Spleen (tissue), 11 donors: ENCODE results near the gene FGF4. TPM values are rescaled to one million over a fixed set of nuclear protein-coding genes. Genes with fewer than 3 reads are reported as not detected.

ENCODE experiments used
- DNase-seq: peaks from one replicate; pipeline ENCODE4 v3.0.0-alpha.2; 2020
- H3K27ac ChIP-seq, 8 donors: fragments of 200-600 bp; sonication (generic) in 7 of 8; 1 replicate in 4 of 8; 2 replicates in 4 of 8; pipeline versions ENCODE4 v1.5.0 to v1.8.0; 2016 to 2021; ENCODE audit warnings: inconsistent platforms in 4 of 8, mild to moderate bottlenecking in 4 of 8, moderate library complexity in 1 of 8
- H3K27me3 ChIP-seq, 7 donors: fragments of 200-600 bp; sonication (generic) in 6 of 7; replicated peaks in 1 of 7; 1 replicate in 4 of 7; 2 replicates in 3 of 7; pipeline versions ENCODE4 v1.5.0 to v1.8.0; 2016 to 2021; ENCODE audit warnings: inconsistent platforms in 3 of 7, mild to moderate bottlenecking in 1 of 7
- H3K36me3 ChIP-seq, 6 donors: fragments of 200-600 bp; sonication (generic) in 5 of 6; 1 replicate in 4 of 6; 2 replicates in 2 of 6; pipeline versions ENCODE4 v1.5.0 to v1.8.0; 2016 to 2021; ENCODE audit warnings: inconsistent platforms in 2 of 6
- H3K4me1 ChIP-seq, 6 donors: fragments of 200-600 bp; sonication (generic) in 5 of 6; 1 replicate in 3 of 6; 2 replicates in 3 of 6; pipeline versions ENCODE4 v1.5.0 to v1.8.0; 2016 to 2021; ENCODE audit warnings: inconsistent platforms in 3 of 6
- H3K4me3 ChIP-seq, 8 donors: fragments of 200-600 bp; sonication (generic) in 7 of 8; 1 replicate in 4 of 8; 2 replicates in 4 of 8; pipeline versions ENCODE4 v1.5.0 to v1.8.0; 2016 to 2021; ENCODE audit warnings: inconsistent platforms in 4 of 8, mild to moderate bottlenecking in 4 of 8, moderate library complexity in 2 of 8
- H3K9me3 ChIP-seq, 8 donors: fragments of 200-600 bp; sonication (generic) in 7 of 8; 1 replicate in 4 of 8; 2 replicates in 4 of 8; pipeline versions ENCODE4 v1.5.0 to v1.8.0; 2016 to 2021; ENCODE audit warnings: inconsistent platforms in 4 of 8
- CTCF ChIP-seq, 11 experiments: fragments of 200-600 bp in 7 of 11; fragments of 450-650 bp in 4 of 11; sonication (generic) in 4 of 11; IDR thresholded peaks in 8 of 11; conservative IDR thresholded peaks in 3 of 11; 1 replicate in 7 of 11; 2 replicates in 4 of 11; pipeline versions ENCODE4 v1.4.0 to v1.8.0; 2016 to 2021; ENCODE audit warnings: antibody characterized with exemption in 11 of 11, inconsistent platforms in 4 of 11, mild to moderate bottlenecking in 1 of 11
- POLR2A ChIP-seq, 3 donors: fragments of 450-650 bp; IDR thresholded peaks; one replicate each; pipeline ENCODE4 v1.5.1; 2017; ENCODE audit warnings: antibody characterized with exemption in 3 of 3, mild to moderate bottlenecking in 1 of 3
- POLR2AphosphoS5 ChIP-seq, 3 donors: sonication (generic); formaldehyde crosslinking; IDR thresholded peaks; one replicate each; pipeline ENCODE4 v1.5.1; 2017; ENCODE audit warnings: antibody characterized with exemption in 3 of 3
- WGBS, 5 donors: extraction: QIAGEN DNeasy Blood & Tissue Kit in 3 of 5; methylation state at CpG; one replicate each; pipeline versions ENCODE4 v1.1.5 to v1.1.7; 2013 to 2018; 5-methylcytosine and 5-hydroxymethylcytosine counted together
- intact Hi-C: fragments of 100-400 bp; cut with DNase I; formaldehyde crosslinking; loops from one replicate; pipeline ENCODE4 v1.15.0; 2023; ENCODE audit warnings: low total_unique reads
- polyA plus RNA-seq, 3 donors: library from polyadenylated mRNA; stranded (reverse); fragments of 200-250 nt; gene quantifications; one replicate each; pipeline ENCODE4 v1.2.1, GENCODE V29; 2013
- total RNA-seq, 7 donors: library from RNA; depleted of rRNA in 3 of 7; stranded (reverse); fragments of >200 nt in 3 of 7; fragmentation: NEBNext Ultra II Directional in 4 of 7; extraction: Animal tissue kit (Norgen Biotek cat#: 25700) in 4 of 7; gene quantifications; one replicate each; pipeline versions ENCODE4 v1.1.0 to v1.2.1, GENCODE V29; 2016 to 2021
- donor health status: healthy with polysubstance abuse.
- donor health status: DM: no; HTN: no; CAD: no; lungs with moderate emphysema.
- donor health status: DM: no; HTN: no; CAD: no.
- donor health status: Bipolar disorder and iron deficiency.
- donor health status: healthy.
- donor health status: DM: no; HTN: no; CAD: no.
- donor health status: DM: yes; HTN: yes; CAD: no.

Gene FGF4
- total and polyA plus RNA-seq, 10 donors = not detected

GRCh38 chr11:69821511-69822040 is 46.4 kb upstream of the FGF4 start:
- WGBS, 5 donors = 62 to 81% (median 71%) methylated on average over 14 to 17 of the region's 17 CpGs
- Histone ChIP-seq H3K36me3 (no peaks in the 10 kb centered on the region), H3K4me1 (peaks cover 0 to 23% (median 10%) of the 10 kb centered on the region in 6 donors), H3K4me3 (no peak overlapping the region), H3K27me3 (peaks cover 0 to 99% (median 45%) of the 10 kb centered on the region in 7 donors), H3K27ac (no peak overlapping the region), H3K9me3 (no peaks in the 10 kb centered on the region)
- no peak for DNase-seq
- TF ChIP-seq CTCF (IDR thresholded peaks at IDR 0.05 in 8 of 11, conservative IDR thresholded peaks at IDR 0.05 in 3 of 11) (no peak), POLR2AphosphoS5 (IDR thresholded peaks at IDR 0.05) (no peak), POLR2A (IDR thresholded peaks at IDR 0.05) (no peak)
- intact Hi-C loops = no loop called here

GRCh38 chr11:69820441-69820840 is 45.3 kb upstream of the FGF4 start:
- Histone ChIP-seq H3K27ac (no peak overlapping the region), H3K9me3 (no peaks in the 10 kb centered on the region), H3K36me3 (no peaks in the 10 kb centered on the region), H3K4me1 (peaks cover 0 to 26% (median 10%) of the 10 kb centered on the region in 6 donors), H3K4me3 (no peak overlapping the region), H3K27me3 (peaks cover 0 to 99% (median 56%) of the 10 kb centered on the region in 7 donors)
- DNase-seq = no peak
- intact Hi-C loops = no loop called here
- WGBS, 5 donors = 71 to 86% (median 76%) methylated on average over 5 of the region's 5 CpGs
- TF ChIP-seq CTCF (IDR thresholded peaks at IDR 0.05 in 8 of 11, conservative IDR thresholded peaks at IDR 0.05 in 3 of 11) (no peak), POLR2AphosphoS5 (IDR thresholded peaks at IDR 0.05) (no peak), POLR2A (IDR thresholded peaks at IDR 0.05) (no peak)

GRCh38 chr11:69819541-69820070 is 44.5 kb upstream of the FGF4 start:
- Histone ChIP-seq H3K36me3 (no peaks in the 10 kb centered on the region), H3K27ac (no peak overlapping the region), H3K4me3 (no peak overlapping the region), H3K9me3 (no peaks in the 10 kb centered on the region), H3K27me3 (peaks cover 0 to 99% (median 59%) of the 10 kb centered on the region in 7 donors), H3K4me1 (peaks cover 0 to 26% (median 10%) of the 10 kb centered on the region in 6 donors)
- no peak for DNase-seq
- no peak for TF ChIP-seq POLR2AphosphoS5 (IDR thresholded peaks at IDR 0.05)
- no peak for TF ChIP-seq CTCF (IDR thresholded peaks at IDR 0.05 in 8 of 11, conservative IDR thresholded peaks at IDR 0.05 in 3 of 11)
- TF ChIP-seq POLR2A (IDR thresholded peaks at IDR 0.05) = no peak
- intact Hi-C loops = no loop called here
- WGBS, 5 donors = 4 to 9% (median 5%) methylated on average over 19 to 40 of the region's 40 CpGs

GRCh38 chr11:69818603-69819441 is 43.7 kb upstream of the FGF4 start, which contains the start of gene FGF3:
FGF3 (minus strand) TSS chr11:69819416; CDS start chr11:69818933, 483 bp downstream.
- intact Hi-C loops = no loop called here
- no peak within 1 kb of the TSS for H3K27ac ChIP-seq
- no peak within 1 kb of the TSS for H3K4me3 ChIP-seq
- TF ChIP-seq POLR2AphosphoS5 (IDR thresholded peaks at IDR 0.05) = no peak
- TF ChIP-seq POLR2A (IDR thresholded peaks at IDR 0.05) = no peak
- TF ChIP-seq CTCF (IDR thresholded peaks at IDR 0.05 in 8 of 11, conservative IDR thresholded peaks at IDR 0.05 in 3 of 11) = no peak
- no peaks in the 10 kb centered on the region for H3K36me3 ChIP-seq
- H3K4me1 ChIP-seq = peaks cover 0 to 26% (median 10%) of the 10 kb centered on the region in 6 donors
- no peak for DNase-seq
- H3K27me3 ChIP-seq = peaks cover 0 to 100% (median 64%) of the 10 kb centered on the region in 7 donors
- 1 to 9% (median 4%) methylated on average over 40 to 104 of the region's 105 CpGs for WGBS, 5 donors
- no peaks in the 10 kb centered on the region for H3K9me3 ChIP-seq
